BLaER1 treated with 17β-estradiol and CSF1 and Interleukin-3, amounts not matched to agents 10 nM and 100 nM (cell line): ENCODE data around the gene ALDH16A1.
A peak's percentile ranks its signal among the peaks of the same experiment; 100 is the strongest.

Source experiments
- H3K27ac ChIP-seq, 11 experiments: shearing (Covaris generic); formaldehyde crosslinking; 2 replicates each; pipeline ENCODE4 v1.8.1; 2022
- H3K27me3 ChIP-seq, 11 experiments: shearing (Covaris generic); formaldehyde crosslinking; 2 replicates each; pipeline ENCODE4 v1.8.1; 2022
- H3K36me3 ChIP-seq, 11 experiments: shearing (Covaris generic); formaldehyde crosslinking; 2 replicates each; pipeline ENCODE4 v1.8.1; 2022
- H3K4me1 ChIP-seq, 10 experiments: shearing (Covaris generic); formaldehyde crosslinking; 2 replicates each; pipeline ENCODE4 v1.8.1; 2022
- H3K4me2 ChIP-seq, 11 experiments: shearing (Covaris generic); formaldehyde crosslinking; 2 replicates each; pipeline ENCODE4 v1.8.1; 2022
- H3K4me3 ChIP-seq, 10 experiments: shearing (Covaris generic); formaldehyde crosslinking; 2 replicates each; pipeline ENCODE4 v1.8.1; 2022
- H3K9ac ChIP-seq, 11 experiments: shearing (Covaris generic); formaldehyde crosslinking; 2 replicates each; pipeline ENCODE4 v1.8.1; 2022
- H3K9me3 ChIP-seq, 11 experiments: shearing (Covaris generic); formaldehyde crosslinking; replicated peaks in 1 of 11; 2 replicates each; pipeline ENCODE4 v1.8.1; 2022
- H4K20me1 ChIP-seq, 11 experiments: shearing (Covaris generic); formaldehyde crosslinking; 2 replicates each; pipeline ENCODE4 v1.8.1; 2022
- Cebpa-rat ChIP-seq, 11 experiments: shearing (Covaris generic); IDR thresholded peaks; 2 replicates each; pipeline ENCODE4 v1.8.1; 2022

The ALDH16A1 gene

DNA sequence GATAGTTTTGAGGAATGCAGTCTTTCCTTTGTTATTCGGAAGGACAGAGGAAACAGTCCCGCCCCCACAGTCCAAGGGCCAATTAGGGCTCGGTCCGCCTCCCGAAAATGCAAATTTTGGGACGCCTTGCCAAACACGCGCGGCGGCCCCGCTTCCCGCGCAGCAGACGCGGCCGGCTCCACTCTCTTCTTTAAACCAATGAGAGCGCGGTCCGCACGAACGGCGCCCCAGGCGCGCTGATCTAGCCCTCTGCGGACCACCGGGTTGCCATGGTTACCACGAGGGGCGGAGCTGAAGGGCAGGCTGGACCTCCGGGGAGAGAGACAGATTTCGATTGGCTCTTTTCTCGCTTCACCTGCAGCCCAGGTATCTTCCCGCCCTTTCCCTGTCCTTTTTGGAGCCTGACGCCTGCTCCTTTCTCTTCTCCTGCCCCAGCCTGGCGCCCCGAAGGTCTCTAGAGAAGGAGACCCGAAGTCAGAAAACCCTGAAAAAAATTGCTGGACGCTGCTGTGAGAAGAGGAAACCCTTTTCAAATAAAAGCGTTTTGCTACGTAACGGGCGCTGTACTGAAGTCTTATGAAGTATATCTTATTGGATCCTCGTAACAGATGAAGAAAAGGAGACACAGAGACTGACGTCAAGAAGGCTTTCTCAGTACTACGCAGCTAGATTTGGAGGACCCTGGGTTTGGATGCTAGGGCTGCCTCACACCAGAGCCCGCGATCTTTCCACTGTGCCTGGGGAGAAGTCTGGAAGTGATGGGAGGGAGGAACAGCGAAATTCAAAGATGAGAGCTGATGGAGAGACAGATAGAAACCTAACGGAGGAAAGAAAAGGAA is 31.8 kb upstream of the ALDH16A1 start:
- TF ChIP-seq Cebpa-rat (IDR thresholded peaks at IDR 0.05), result no peak
- Histone ChIP-seq H3K4me1 (peaks cover 59 to 82% (median 78%) of the 10 kb centered on the region in 10 experiments), H3K4me2 (peak overlapping the region in 9 of 11 experiments; percentile 5 to 48 (median 29); a peak in 10 of 22 replicates), H3K9ac (no peak overlapping the region), H3K36me3 (no peaks in the 10 kb centered on the region), H3K27me3 (peaks cover 68 to 77% (median 74%) of the 10 kb centered on the region in 11 experiments), H3K9me3 (peaks cover 0 to 9% (median 4%) of the 10 kb centered on the region in 11 experiments; a peak in 11 of 22 replicates), H4K20me1 (peaks cover 0 to 14% (median 6%) of the 10 kb centered on the region in 11 experiments; a peak in 10 of 22 replicates), H3K27ac (no peak overlapping the region), H3K4me3 (peak overlapping the region in 2 of 10 experiments; percentile 16 to 22; a peak in 2 of 20 replicates)

DNA sequence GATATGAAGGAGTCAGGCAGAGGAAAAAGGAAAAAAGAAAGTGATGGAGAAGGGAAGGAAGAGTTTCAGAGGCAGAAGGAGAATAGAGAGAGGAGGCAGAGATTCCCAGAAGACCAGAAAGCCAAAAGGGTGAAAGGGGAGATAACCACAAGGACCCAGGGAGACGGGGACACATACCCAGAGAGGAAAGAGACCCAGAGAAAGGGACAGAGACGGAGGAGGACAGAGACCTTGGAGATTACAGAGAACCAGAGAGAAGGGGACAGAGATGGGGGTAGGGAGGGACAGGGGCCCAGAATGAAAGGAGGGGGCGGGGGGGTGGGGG is 31.2 kb upstream of the ALDH16A1 start:
- Histone ChIP-seq H3K27ac (no peak overlapping the region), H3K4me2 (no peak overlapping the region), H4K20me1 (peaks cover 0 to 14% (median 6%) of the 10 kb centered on the region in 11 experiments; a peak in 11 of 22 replicates), H3K4me3 (no peak overlapping the region), H3K27me3 (peaks cover 74 to 83% (median 80%) of the 10 kb centered on the region in 11 experiments), H3K9ac (no peak overlapping the region), H3K36me3 (no peaks in the 10 kb centered on the region), H3K4me1 (peaks cover 57 to 82% (median 78%) of the 10 kb centered on the region in 10 experiments), H3K9me3 (peaks cover 0 to 9% (median 4%) of the 10 kb centered on the region in 11 experiments; a peak in 11 of 22 replicates)
- TF ChIP-seq Cebpa-rat (IDR thresholded peaks at IDR 0.05), result no peak

DNA sequence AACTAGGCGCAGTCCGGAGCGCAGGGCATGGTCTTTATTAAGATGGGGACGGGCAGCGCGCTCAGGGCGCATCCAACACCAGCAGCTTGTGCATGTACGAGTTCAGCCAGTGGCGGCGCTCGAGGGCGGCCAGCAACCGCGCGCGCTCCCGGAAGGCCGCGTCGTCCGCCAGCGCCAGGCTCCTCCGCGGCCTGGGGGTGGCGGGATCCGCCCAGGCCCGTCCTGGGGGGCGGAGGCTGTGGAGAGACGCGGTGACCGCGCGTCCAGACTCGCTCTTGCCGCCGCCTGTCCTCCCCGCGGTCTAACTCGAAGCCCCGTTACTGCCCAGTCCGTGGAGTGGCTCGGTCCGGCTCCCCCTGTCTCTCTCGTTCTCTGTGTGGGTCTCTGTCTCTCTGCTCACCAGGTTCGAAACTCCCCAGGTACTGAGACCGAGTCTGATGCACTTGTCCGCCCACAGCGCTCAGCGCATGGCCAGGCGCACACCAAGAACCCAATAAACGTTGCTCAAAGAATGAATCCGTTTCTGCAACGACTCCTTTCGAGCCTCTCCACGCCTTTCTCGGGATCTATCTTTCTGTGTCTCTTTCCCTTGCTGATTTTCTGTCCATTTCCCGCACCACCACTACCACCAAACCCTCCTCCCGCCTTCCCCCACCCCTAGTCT is 30.5 kb upstream of the ALDH16A1 start:
- H3K9me3 ChIP-seq, result peaks cover 0 to 9% (median 4%) of the 10 kb centered on the region in 11 experiments; a peak in 11 of 22 replicates
- no peak overlapping the region for H3K27ac ChIP-seq
- peak overlapping the region; percentile 51 to 86 (median 72) for H3K4me2 ChIP-seq
- H3K4me3 ChIP-seq, result peak overlapping the region in 8 of 10 experiments; percentile 26 to 54 (median 32); a peak in 12 of 20 replicates
- peak overlapping the region in 2 of 11 experiments; percentile 11 to 29; a peak in 1 of 22 replicates for H3K9ac ChIP-seq
- no peak for TF ChIP-seq Cebpa-rat (IDR thresholded peaks at IDR 0.05)
- H4K20me1 ChIP-seq, result peaks cover 0 to 14% (median 6%) of the 10 kb centered on the region in 11 experiments; a peak in 11 of 22 replicates
- H3K36me3 ChIP-seq, result no peaks in the 10 kb centered on the region
- H3K27me3 ChIP-seq, result peaks cover 81 to 90% (median 87%) of the 10 kb centered on the region in 11 experiments
- peaks cover 50 to 81% (median 77%) of the 10 kb centered on the region in 10 experiments for H3K4me1 ChIP-seq

DNA sequence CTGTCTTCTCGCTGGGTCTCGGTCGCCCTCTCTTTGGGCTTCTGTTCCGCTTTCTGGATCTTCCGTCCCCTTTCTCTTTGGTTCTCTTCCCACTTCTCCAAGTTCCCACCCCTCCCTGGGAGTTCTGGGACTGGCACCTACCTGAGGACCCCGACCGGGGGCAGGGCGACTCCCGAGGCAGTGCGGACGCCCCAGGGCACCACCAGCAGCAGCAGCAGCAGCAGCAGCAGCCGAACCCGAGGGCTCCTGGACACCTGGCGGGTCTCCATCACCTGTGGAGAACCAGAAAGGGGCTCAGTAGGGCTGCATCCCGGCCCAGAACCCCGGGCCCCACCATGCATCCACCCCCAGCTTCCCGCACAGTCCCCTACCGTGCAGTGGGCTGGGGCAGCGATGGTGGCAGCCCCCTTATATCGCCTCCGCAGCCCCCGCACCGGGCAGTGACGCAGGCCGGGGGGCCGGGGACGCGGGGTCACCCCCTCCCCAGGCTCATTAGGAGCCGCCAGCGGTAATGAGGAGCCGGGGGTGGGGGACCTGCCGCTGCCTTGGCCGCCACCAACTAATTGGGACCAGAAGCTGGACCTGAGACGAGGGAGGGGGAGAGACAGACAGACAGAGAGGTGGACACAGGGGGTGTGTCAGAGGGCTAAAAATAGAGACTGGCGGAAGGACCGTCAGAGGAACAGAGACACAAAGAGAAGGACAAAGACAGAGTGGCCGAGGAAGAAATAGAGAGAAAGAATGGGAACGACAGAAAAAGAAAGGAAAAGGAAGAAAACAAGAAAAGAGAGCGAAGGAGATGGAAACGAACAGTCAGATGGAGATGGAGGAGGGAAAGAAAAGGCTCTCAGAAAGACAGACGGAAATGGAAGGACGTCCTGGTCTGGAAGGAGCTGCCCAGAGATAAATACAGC is 29.7 kb upstream of the ALDH16A1 start, which contains the start of gene PTH2:
TSS of gene PTH2 (minus strand) at position 371 of the 914 bp plus-strand sequence. CDS start at position 269, 102 bp downstream.
- Histone ChIP-seq H3K4me3 (peak within 1 kb of the TSS in 9 of 10 experiments; percentile 0 to 54 (median 31); a peak in 14 of 20 replicates), H3K4me2 (peak within 1 kb of the TSS; percentile 51 to 86 (median 72)), H4K20me1 (peaks cover 0 to 18% (median 6%) of the 10 kb centered on the region in 11 experiments; a peak in 11 of 22 replicates), H3K27me3 (peaks cover 89 to 98% (median 95%) of the 10 kb centered on the region in 11 experiments), H3K9ac (peak within 1 kb of the TSS in 3 of 11 experiments; percentile 11 to 34 (median 29); a peak in 1 of 22 replicates), H3K4me1 (peaks cover 48 to 81% (median 76%) of the 10 kb centered on the region in 10 experiments), H3K27ac (no peak within 1 kb of the TSS), H3K36me3 (no peaks in the 10 kb centered on the region), H3K9me3 (peaks cover 0 to 9% (median 4%) of the 10 kb centered on the region in 11 experiments; a peak in 11 of 22 replicates)
- no peak for TF ChIP-seq Cebpa-rat (IDR thresholded peaks at IDR 0.05)

DNA sequence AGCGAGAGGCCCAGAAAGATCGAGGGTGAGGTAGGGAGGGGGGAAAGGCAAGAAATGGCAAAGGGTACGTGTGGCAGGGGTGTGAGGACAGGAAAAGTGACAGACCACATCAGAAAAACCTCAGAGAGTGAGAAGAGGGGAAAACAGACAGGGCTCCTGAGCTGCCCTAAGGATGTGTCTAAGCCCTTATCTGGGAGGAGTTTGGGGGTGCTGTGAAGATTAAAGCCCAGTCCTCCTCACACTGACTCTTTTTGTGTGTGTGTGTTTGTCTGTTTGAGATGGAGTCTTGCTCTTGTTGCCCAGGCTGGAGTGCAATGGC is 29.1 kb upstream of the ALDH16A1 start:
- H4K20me1 ChIP-seq, result peaks cover 0 to 22% (median 6%) of the 10 kb centered on the region in 11 experiments; a peak in 11 of 22 replicates
- peak overlapping the region; percentile 51 to 86 (median 72) for H3K4me2 ChIP-seq
- H3K4me1 ChIP-seq, result peaks cover 43 to 77% (median 72%) of the 10 kb centered on the region in 10 experiments
- H3K36me3 ChIP-seq, result no peaks in the 10 kb centered on the region
- 0 out of 22 replicates have a peak overlapping the region, but pooled peaks of 1 of the 11 experiments have one; percentile 34 for H3K9ac ChIP-seq
- H3K4me3 ChIP-seq, result peak overlapping the region in 5 of 10 experiments; percentile 0 to 54 (median 31); a peak in 3 of 20 replicates
- H3K27ac ChIP-seq, result no peak overlapping the region
- H3K9me3 ChIP-seq, result peaks cover 0 to 9% (median 4%) of the 10 kb centered on the region in 11 experiments; a peak in 11 of 22 replicates
- peaks cover 95 to 100% (median 100%) of the 10 kb centered on the region in 11 experiments for H3K27me3 ChIP-seq
- no peak for TF ChIP-seq Cebpa-rat (IDR thresholded peaks at IDR 0.05)

DNA sequence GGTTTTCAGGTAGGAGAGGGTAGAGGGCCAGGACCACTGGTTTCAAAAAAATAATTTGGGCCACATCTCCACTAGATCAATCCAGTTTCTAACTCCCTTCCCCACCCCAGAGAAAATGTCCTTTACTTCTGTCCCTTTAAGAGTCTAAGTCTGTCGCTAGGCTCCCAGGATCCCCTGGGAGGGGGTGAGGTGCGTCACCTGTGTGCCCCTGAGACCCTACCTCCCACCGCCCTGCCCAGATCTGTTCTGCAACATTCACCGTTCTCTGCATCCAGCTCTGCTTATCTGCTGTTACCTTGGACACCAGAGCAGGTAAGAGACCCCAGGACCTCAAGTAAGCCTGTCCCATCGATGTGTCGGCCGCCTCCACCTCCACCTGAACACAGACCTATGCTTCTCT is 27.8 kb upstream of the ALDH16A1 start, which contains the start of gene GFY:
TSS of gene GFY (plus strand) at position 211 of the 400 bp plus-strand sequence. CDS start 1,043 bp downstream, outside the sequence.
- H3K27ac ChIP-seq, result no peak within 1 kb of the TSS
- H3K4me3 ChIP-seq, result peak within 1 kb of the TSS in 8 of 10 experiments; percentile 3 to 56 (median 20); a peak in 9 of 20 replicates
- peak within 1 kb of the TSS; percentile 62 to 93 (median 71) for H3K4me2 ChIP-seq
- no peak for TF ChIP-seq Cebpa-rat (IDR thresholded peaks at IDR 0.05)
- H4K20me1 ChIP-seq, result peaks cover 0 to 22% (median 6%) of the 10 kb centered on the region in 11 experiments; a peak in 11 of 22 replicates
- H3K9me3 ChIP-seq, result peaks cover 0 to 9% (median 4%) of the 10 kb centered on the region in 11 experiments; a peak in 11 of 22 replicates
- peaks cover 99 to 100% (median 100%) of the 10 kb centered on the region in 11 experiments for H3K27me3 ChIP-seq
- no peak within 1 kb of the TSS for H3K9ac ChIP-seq
- peaks cover 42 to 74% (median 67%) of the 10 kb centered on the region in 10 experiments for H3K4me1 ChIP-seq
- no peaks in the 10 kb centered on the region for H3K36me3 ChIP-seq

DNA sequence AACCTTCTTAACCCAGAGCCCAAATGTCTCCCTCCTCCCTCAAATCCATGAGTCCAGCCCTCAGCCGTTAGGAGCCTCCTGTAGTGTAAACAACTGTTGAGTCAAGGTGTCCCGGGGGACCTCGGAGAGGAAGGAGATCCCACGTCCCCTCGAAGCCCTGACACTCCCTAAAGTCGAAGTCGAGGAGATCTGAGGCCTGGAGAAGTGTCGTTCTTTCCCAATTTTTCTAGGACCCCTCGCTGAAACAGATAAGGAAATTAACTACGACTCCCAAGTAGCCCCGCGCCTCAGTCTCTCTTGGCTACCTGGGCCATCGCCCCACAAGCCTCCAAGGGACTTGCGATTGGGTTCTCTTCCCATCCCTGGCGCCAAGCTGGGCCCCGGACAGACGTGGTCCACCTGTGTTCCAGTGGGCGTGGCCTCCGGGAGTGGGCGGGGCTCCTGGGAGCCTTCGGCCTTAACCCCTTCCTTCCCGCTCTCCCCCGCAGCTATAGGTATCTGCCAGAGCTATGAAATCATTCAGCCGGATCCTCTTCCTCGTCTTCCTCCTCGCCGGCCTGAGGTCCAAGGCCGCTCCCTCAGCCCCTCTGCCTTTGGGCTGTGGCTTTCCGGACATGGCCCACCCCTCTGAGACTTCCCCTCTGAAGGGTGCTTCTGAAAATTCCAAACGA is 27.0 kb upstream of the ALDH16A1 start:
- Histone ChIP-seq H3K27me3 (peaks cover 99 to 100% (median 100%) of the 10 kb centered on the region in 11 experiments), H3K36me3 (no peaks in the 10 kb centered on the region), H3K4me3 (peak overlapping the region in 8 of 10 experiments; percentile 3 to 56 (median 20); a peak in 9 of 20 replicates), H3K4me2 (peak overlapping the region; percentile 62 to 93 (median 71)), H3K27ac (no peak overlapping the region), H4K20me1 (peaks cover 0 to 22% (median 6%) of the 10 kb centered on the region in 11 experiments; a peak in 11 of 22 replicates), H3K9ac (no peak overlapping the region), H3K4me1 (peaks cover 42 to 77% (median 67%) of the 10 kb centered on the region in 10 experiments), H3K9me3 (peaks cover 0 to 6% (median 2%) of the 10 kb centered on the region in 11 experiments; a peak in 11 of 22 replicates)
- TF ChIP-seq Cebpa-rat (IDR thresholded peaks at IDR 0.05), result no peak
